K562 (cell line): ENCODE results near the gene RABGAP1L. TPM values are rescaled to one million over a fixed set of nuclear protein-coding genes. Genes with fewer than 3 reads are reported as not detected.

ENCODE experiments used
- CHCHD3 ChIP-seq: fragments of 250-450 bp; sonication (Bioruptor Pico); IDR thresholded peaks from 2 replicates; pipeline ENCODE4 v2.1.2; 2022; ENCODE audit warnings: mild to moderate bottlenecking
- FOXJ3 ChIP-seq: sonication (generic); formaldehyde crosslinking; IDR thresholded peaks from 2 replicates; pipeline ENCODE4 v1.4.0; 2020; ENCODE audit warnings: mild to moderate bottlenecking, missing genetic modification reagents
- HDAC6 ChIP-seq: IDR thresholded peaks from 2 replicates; pipeline ENCODE4 v1.6.1; 2012; ENCODE audit warnings: low read depth, mild to moderate bottlenecking, control low read depth, inconsistent platforms, low read length, moderate library complexity
- HNRNPK ChIP-seq: fragments of 200-400 bp; formaldehyde crosslinking; IDR thresholded peaks from one replicate; pipeline ENCODE4 v1.6.1; 2018; ENCODE audit warnings: mild to moderate bottlenecking, low read depth, low read length; ENCODE audit not compliant: poor library complexity, severe bottlenecking
- HNRNPL ChIP-seq: fragments of 200-400 bp; formaldehyde crosslinking; IDR thresholded peaks from 2 replicates; pipeline ENCODE4 v1.6.1; 2017; ENCODE audit warnings: low read depth, mild to moderate bottlenecking, low read length
- JUND ChIP-seq, 2 experiments: IDR thresholded peaks; 2 replicates in 1 of 2; 3 replicates in 1 of 2; pipeline ENCODE4 v1.6.1; 2011; ENCODE audit warnings: borderline replicate concordance in 2 of 2, low read depth in 2 of 2, low read length in 2 of 2, improper control_type of control experiment in 1 of 2, missing biosample characterization in 1 of 2, missing genetic modification characterization in 1 of 2, missing genetic modification reagents in 1 of 2
- L3MBTL2 ChIP-seq: fragments of 450-650 bp; IDR thresholded peaks from 2 replicates; pipeline ENCODE4 v1.6.1; 2016; ENCODE audit warnings: mild to moderate bottlenecking, moderate library complexity
- LEF1 ChIP-seq: fragments of 450-650 bp; IDR thresholded peaks from 2 replicates; pipeline ENCODE4 v1.6.1; 2016; ENCODE audit warnings: mild to moderate bottlenecking
- MAZ ChIP-seq, 2 experiments: fragments of 450-650 bp in 1 of 2; sonication (generic) in 1 of 2; formaldehyde crosslinking; IDR thresholded peaks in 1 of 2; conservative IDR thresholded peaks in 1 of 2; 2 replicates each; pipeline versions ENCODE4 v1.4.0 to v1.5.0; 2020; ENCODE audit warnings: mild to moderate bottlenecking in 1 of 2, missing genetic modification reagents in 1 of 2
- MBD2 ChIP-seq: sonication (generic); IDR thresholded peaks from 2 replicates; pipeline ENCODE4 v1.6.1; 2016; ENCODE audit warnings: low read depth, borderline replicate concordance
- NCOA4 ChIP-seq: fragments of 450-650 bp; IDR thresholded peaks from 2 replicates; pipeline ENCODE4 v1.6.1; 2018; ENCODE audit warnings: mild to moderate bottlenecking; ENCODE audit not compliant: partially characterized antibody
- NELFE ChIP-seq: IDR thresholded peaks from 2 replicates; pipeline ENCODE4 v1.6.1; 2011; ENCODE audit warnings: mild to moderate bottlenecking; ENCODE audit not compliant: insufficient read depth, insufficient read length
- NUFIP1 ChIP-seq: fragments of 450-650 bp; IDR thresholded peaks from 2 replicates; pipeline ENCODE4 v1.6.1; 2018; ENCODE audit not compliant: partially characterized antibody
- OTX1 ChIP-seq: fragments of 450-650 bp; formaldehyde crosslinking; IDR thresholded peaks from 2 replicates; pipeline ENCODE4 v1.4.0; 2022; ENCODE audit warnings: mild to moderate bottlenecking
- SMARCC2 ChIP-seq: fragments of 450-650 bp; IDR thresholded peaks from 2 replicates; pipeline ENCODE4 v1.6.1; 2017; ENCODE audit warnings: antibody characterized with exemption, moderate library complexity, mild to moderate bottlenecking, low read depth
- TGIF2 ChIP-seq: sonication (generic); formaldehyde crosslinking; IDR thresholded peaks from 2 replicates; pipeline ENCODE4 v1.8.1; 2022; ENCODE audit warnings: mild to moderate bottlenecking, missing genetic modification reagents, moderate library complexity
- ZC3H11A ChIP-seq: IDR thresholded peaks from 2 replicates; pipeline ENCODE4 v1.6.1; 2012; ENCODE audit warnings: low read depth, low read length, improper control_type of control experiment
- ZNF57 ChIP-seq: fragments of 450-650 bp; formaldehyde crosslinking; IDR thresholded peaks from 2 replicates; pipeline ENCODE4 v1.4.0; 2020; ENCODE audit warnings: mild to moderate bottlenecking, moderate library complexity
- ZZZ3 ChIP-seq: fragments of 450-650 bp; IDR thresholded peaks from 2 replicates; pipeline ENCODE4 v1.6.1; 2016; ENCODE audit warnings: antibody characterized with exemption, mild to moderate bottlenecking, moderate library complexity
- polyA plus RNA-seq, 8 experiments: library from polyadenylated mRNA; depleted of rRNA in 4 of 8; stranded (reverse) in 5 of 8; unstranded in 3 of 8; fragments of >200 nt; fragmentation: Nextera tagmentation in 2 of 8; fragmentation: Illumina TruSeq in 1 of 8; extraction: Ambion mirVana in 2 of 8; extraction: Trizol in 1 of 8; gene quantifications; 2 replicates each; pipeline versions ENCODE4 v1.2.1 to v1.2.3, GENCODE V29; 2011 to 2014; ENCODE audit warnings: inconsistent platforms in 1 of 8, missing spikeins in 1 of 8
- total RNA-seq, 7 experiments: library from RNA; depleted of rRNA in 6 of 7; stranded (reverse); fragments of >200 nt in 6 of 7; fragmentation: Illumina TruSeq in 2 of 7; extraction: Trizol in 2 of 7; gene quantifications; 2 replicates each; pipeline versions ENCODE4 v1.2.1 to v1.2.3, GENCODE V29; 2011 to 2021; ENCODE audit warnings: low replicate concordance in 1 of 7
- TF ChIP-seq, protein P1 (sequence below), 2 experiments: fragments of 450-650 bp; IDR thresholded peaks; 2 replicates each; pipeline ENCODE4 v1.6.1; 2016
- TF ChIP-seq, protein P2 (sequence below): sonication (generic); formaldehyde crosslinking; IDR thresholded peaks from 2 replicates; pipeline ENCODE4 v1.9.0; 2022; ENCODE audit warnings: mild to moderate bottlenecking, missing genetic modification reagents
- TF ChIP-seq, protein P3 (sequence below): fragments of 450-650 bp; IDR thresholded peaks from 2 replicates; pipeline ENCODE4 v1.6.1; 2016; ENCODE audit warnings: missing biosample characterization, missing genetic modification characterization
- TF ChIP-seq, protein P4 (sequence below): fragments of 250-450 bp; sonication (Bioruptor Pico); IDR thresholded peaks from 2 replicates; pipeline ENCODE4 v1.8.0; 2022; ENCODE audit warnings: inconsistent platforms

Gene RABGAP1L
- total and polyA plus RNA-seq, 9 of the 15 experiments (the other 6 are each of a cell fraction or from before 2014, with no cell fraction given): 16.5 to 44.9 (median 26.7) TPM

DNA sequence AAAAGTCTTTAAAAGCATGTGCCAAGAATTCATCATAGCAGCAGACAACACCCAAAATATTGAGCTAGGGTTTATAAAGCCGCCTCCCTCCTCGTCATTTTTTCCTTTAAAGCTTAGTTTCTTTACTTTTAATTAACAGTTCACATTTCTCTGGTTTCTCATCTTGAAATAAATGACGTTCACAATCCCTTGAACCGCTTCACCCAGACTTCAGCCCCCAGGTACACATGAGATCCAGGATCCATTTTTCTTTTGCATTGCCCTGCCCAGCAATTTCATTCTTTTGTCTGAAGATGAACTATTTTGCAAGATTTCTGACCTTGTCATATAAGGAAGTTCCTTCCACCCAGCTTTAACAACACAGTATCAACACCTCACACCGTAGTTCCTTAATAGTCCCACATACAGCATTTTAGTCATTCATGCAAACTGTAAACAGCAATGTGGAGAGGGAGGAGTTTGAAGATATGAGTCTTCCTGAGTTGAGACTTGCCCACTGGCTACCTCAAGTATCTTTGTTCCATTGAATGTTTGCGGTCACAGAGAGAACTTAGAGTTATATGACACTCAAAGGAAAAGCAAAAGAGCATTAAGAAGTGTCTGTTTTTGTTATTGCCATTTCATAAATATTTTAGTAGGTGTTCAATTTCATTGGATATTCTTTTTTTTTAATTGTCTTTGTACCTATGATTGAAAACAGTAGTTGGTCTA, 805.1 kb downstream of the RABGAP1L start (continued):
- TF ChIP-seq, protein P1, sequence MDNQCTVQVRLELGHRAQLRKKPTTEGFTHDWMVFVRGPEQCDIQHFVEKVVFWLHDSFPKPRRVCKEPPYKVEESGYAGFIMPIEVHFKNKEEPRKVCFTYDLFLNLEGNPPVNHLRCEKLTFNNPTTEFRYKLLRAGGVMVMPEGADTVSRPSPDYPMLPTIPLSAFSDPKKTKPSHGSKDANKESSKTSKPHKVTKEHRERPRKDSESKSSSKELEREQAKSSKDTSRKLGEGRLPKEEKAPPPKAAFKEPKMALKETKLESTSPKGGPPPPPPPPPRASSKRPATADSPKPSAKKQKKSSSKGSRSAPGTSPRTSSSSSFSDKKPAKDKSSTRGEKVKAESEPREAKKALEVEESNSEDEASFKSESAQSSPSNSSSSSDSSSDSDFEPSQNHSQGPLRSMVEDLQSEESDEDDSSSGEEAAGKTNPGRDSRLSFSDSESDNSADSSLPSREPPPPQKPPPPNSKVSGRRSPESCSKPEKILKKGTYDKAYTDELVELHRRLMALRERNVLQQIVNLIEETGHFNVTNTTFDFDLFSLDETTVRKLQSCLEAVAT (IDR thresholded peaks at IDR 0.05): peak in 1 of 2 experiments; percentile 91; a peak in 2 of 4 replicates
- TF ChIP-seq MBD2 (no peak), NUFIP1 (no peak), SMARCC2 (peak; percentile 76; the same call in 1 of the 2 replicates), NELFE (no peak), HNRNPL (no peak), CHCHD3 (no peak), HDAC6 (no peak), OTX1 (no peak), ZNF57 (CRISPR knock-in tag) (no peak), ZZZ3 (no peak), JUND (IDR thresholded peaks at IDR 0.05; ENCODE audit: borderline replicate concordance, low read depth, low read length) (peak; percentile 75), JUND (tag; IDR thresholded peaks at IDR 0.05; ENCODE audit: borderline replicate concordance, low read depth, low read length) (peak; percentile 65; the same call in 2 of the 3 replicates), ZC3H11A (no peak), HNRNPK (no peak), NCOA4 (no peak), L3MBTL2 (peak; percentile 39; the same call in 1 of the 2 replicates), FOXJ3 (CRISPR knock-in tag) (no peak), MAZ (CRISPR knock-in tag; conservative IDR thresholded peaks at IDR 0.05 in 1 of 2, IDR thresholded peaks at IDR 0.05 in 1 of 2) (no peak; a peak in 1 of 4 replicates), LEF1 (peak; percentile 65; the same call in 1 of the 2 replicates), TGIF2 (no peak)
- TF ChIP-seq, protein P2, sequence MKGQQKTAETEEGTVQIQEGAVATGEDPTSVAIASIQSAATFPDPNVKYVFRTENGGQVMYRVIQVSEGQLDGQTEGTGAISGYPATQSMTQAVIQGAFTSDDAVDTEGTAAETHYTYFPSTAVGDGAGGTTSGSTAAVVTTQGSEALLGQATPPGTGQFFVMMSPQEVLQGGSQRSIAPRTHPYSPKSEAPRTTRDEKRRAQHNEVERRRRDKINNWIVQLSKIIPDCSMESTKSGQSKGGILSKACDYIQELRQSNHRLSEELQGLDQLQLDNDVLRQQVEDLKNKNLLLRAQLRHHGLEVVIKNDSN (CRISPR knock-in tag): no peak
- TF ChIP-seq, protein P3, sequence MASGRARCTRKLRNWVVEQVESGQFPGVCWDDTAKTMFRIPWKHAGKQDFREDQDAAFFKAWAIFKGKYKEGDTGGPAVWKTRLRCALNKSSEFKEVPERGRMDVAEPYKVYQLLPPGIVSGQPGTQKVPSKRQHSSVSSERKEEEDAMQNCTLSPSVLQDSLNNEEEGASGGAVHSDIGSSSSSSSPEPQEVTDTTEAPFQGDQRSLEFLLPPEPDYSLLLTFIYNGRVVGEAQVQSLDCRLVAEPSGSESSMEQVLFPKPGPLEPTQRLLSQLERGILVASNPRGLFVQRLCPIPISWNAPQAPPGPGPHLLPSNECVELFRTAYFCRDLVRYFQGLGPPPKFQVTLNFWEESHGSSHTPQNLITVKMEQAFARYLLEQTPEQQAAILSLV: no peak
- TF ChIP-seq, protein P4, sequence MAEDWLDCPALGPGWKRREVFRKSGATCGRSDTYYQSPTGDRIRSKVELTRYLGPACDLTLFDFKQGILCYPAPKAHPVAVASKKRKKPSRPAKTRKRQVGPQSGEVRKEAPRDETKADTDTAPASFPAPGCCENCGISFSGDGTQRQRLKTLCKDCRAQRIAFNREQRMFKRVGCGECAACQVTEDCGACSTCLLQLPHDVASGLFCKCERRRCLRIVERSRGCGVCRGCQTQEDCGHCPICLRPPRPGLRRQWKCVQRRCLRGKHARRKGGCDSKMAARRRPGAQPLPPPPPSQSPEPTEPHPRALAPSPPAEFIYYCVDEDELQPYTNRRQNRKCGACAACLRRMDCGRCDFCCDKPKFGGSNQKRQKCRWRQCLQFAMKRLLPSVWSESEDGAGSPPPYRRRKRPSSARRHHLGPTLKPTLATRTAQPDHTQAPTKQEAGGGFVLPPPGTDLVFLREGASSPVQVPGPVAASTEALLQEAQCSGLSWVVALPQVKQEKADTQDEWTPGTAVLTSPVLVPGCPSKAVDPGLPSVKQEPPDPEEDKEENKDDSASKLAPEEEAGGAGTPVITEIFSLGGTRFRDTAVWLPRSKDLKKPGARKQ: no peak
